Stimulated activated CD8-positive, alpha-beta memory T cell treated with anti-CD3 and anti-CD28 coated beads, Interleukin-15, amount 100 ng/mL, for 1 hour (primary cell): ENCODE data around the gene REG3G.

Source experiments
- DNase-seq: peaks from one replicate; pipeline ENCODE4 v3.0.0-alpha.2; 2020; ENCODE audit warnings: low read depth

Gene REG3G

GRCh38 chr2:79025421-79025820 is at the start of gene REG3G:
REG3G (plus strand) TSS chr2:79025702; CDS start chr2:79026094, 392 bp downstream.
- DNase-seq: no peak

GRCh38 chr2:78977661-78978145 is 47.8 kb upstream of the REG3G start:
- DNase-seq: no peak

- DNase-seq: no peak
Observed at GRCh38 chr2:78978340-78978739, 47.2 kb upstream of the REG3G start.

GRCh38 chr2:78979380-78980151 is 45.9 kb upstream of the REG3G start:
- no peak for DNase-seq

DNA sequence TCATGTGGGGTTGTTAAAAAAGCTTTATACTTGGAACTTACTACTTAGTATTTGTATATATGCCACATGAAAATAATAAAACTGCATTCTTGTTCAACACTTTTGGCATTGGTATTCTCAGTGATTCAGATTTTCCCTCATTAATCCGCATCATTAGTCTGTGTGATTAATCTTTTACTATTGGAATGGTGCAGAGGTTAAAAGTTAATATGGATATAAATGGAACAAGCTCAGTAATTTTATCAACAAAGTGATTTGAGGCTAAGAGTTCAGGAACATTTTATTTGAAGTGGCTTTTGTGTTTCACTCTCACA is 45.4 kb upstream of the REG3G start:
- no peak for DNase-seq

DNA sequence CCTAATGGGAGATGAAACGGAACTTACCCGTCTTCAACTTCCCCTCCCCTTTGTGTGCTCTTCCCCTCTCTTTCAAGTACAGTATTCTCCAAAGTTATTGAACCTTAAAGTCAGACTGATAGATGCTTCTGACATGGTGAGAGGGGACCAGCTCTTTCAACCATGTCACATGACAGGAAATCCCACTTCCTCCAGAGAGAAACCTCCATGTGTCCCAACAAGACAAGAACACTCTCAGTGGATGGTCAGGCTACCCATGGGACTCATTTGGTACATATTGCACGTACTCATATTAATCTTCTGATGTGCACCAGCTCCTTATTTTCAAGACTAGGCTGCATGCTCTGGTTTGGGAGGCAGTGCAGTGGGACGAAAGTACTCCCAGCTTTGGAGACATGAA is 44.6 kb upstream of the REG3G start:
- no peak for DNase-seq

- DNase-seq: no peak
Observed at GRCh38 chr2:78982638-78983330, 42.7 kb upstream of the REG3G start.

- no peak for DNase-seq
Observed at GRCh38 chr2:78984386-78984785, 41.1 kb upstream of the REG3G start.

- DNase-seq: no peak
Observed at GRCh38 chr2:78985558-78985957, 39.9 kb upstream of the REG3G start.

GRCh38 chr2:78989051-78989450 is 36.5 kb upstream of the REG3G start:
- no peak for DNase-seq

GRCh38 chr2:78992451-78992806 is 33.1 kb upstream of the REG3G start:
- no peak for DNase-seq

- DNase-seq: no peak
Observed at GRCh38 chr2:78992807-78993517, 32.5 kb upstream of the REG3G start.

- no peak for DNase-seq
Observed at GRCh38 chr2:78993518-78994148, 31.9 kb upstream of the REG3G start.

- DNase-seq: no peak
Observed at GRCh38 chr2:78994789-78995188, 30.7 kb upstream of the REG3G start.

GRCh38 chr2:78999406-78999805 is 26.1 kb upstream of the REG3G start:
- no peak for DNase-seq

- DNase-seq: no peak
Observed at GRCh38 chr2:79000008-79000576, 25.4 kb upstream of the REG3G start.

GRCh38 chr2:79001285-79001684 is 24.2 kb upstream of the REG3G start:
- DNase-seq: no peak

DNA sequence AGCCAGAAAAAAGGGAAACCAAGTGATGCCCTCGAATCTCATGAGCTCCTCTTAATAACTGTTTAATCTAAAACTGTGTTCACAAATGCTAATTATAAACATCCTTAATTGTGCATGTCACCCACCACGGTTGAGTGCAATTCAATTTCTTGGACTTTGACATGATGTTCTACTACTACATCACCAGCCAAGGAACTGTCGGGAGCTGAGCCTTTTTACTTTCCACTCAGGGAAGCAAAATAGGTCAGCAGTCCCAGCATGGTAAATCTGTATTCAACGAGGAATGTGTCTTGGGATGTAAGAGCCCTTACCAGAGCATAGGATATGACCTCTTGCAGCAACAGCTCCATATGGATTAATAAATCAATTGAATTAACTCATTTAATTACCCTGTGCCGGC is 20.8 kb upstream of the REG3G start:
- DNase-seq: no peak

- no peak for DNase-seq
Observed at GRCh38 chr2:79005216-79005615, 20.3 kb upstream of the REG3G start.

DNA sequence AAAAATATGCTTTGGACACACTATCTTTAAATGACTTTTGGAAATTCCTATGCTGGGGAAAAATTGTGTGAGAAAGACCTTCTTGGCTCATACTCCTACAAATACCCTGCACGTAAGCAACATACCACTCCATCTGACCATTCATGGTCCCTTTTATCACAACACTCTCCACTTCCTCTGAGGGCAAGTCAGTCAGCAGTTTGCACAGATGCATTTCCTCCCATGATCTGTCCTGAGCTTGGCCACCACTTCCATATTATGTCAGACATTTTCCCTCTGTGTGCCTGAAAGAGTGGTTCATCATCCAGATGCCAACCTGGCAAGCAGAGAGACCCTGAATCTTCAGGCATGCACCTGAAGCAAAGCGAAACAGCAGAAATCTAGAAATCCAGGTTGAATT is 16.1 kb upstream of the REG3G start:
- DNase-seq: no peak

- no peak for DNase-seq
Observed at GRCh38 chr2:79011496-79011895, 14.0 kb upstream of the REG3G start.

DNA sequence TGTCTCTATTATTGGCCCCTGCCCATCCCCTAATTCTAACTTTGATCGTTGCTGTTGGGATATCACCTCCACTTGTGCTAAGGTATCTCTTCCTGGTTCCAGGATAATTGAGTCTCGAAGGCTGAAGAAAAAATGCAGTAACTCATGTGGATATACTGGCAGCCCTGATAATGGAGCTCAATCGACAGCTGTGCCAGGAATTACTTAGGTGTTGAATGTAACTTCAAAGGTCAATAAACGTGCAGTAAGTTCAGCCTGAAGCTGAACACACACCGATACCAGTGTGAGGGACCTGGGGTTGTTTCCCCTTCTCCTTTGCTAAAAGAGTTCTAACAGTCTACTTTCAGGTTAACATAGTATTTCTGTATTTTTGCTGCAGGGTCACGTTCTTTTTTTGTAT is 11.9 kb upstream of the REG3G start:
- DNase-seq: no peak
